Measurements from ENCODE around the gene TRAM1L1.

The TRAM1L1 gene

GRCh38 chr4:117084866-117085701, at the start of gene TRAM1L1:
TRAM1L1 (minus strand) TSS chr4:117085576; CDS start chr4:117085393, 183 bp downstream.
- no peaks in the 10 kb centered on the region for H3K36me3 Mint-ChIP-seq
- peaks cover 6% of the 10 kb centered on the region for H3K9me3 Mint-ChIP-seq
- H3K4me1 Mint-ChIP-seq, result no peaks in the 10 kb centered on the region
- H3K27me3 Mint-ChIP-seq, result peaks cover 6% of the 10 kb centered on the region
- H3K4me3 Mint-ChIP-seq, result no peak within 1 kb of the TSS
- no peak within 1 kb of the TSS for H3K27ac Mint-ChIP-seq

- Mint-ChIP-seq H3K4me1 (no peaks in the 10 kb centered on the region), H3K4me3 (no peak overlapping the region), H3K27me3 (no peaks in the 10 kb centered on the region), H3K27ac (no peak overlapping the region), H3K36me3 (no peaks in the 10 kb centered on the region), H3K9me3 (peaks cover 11% of the 10 kb centered on the region)
Measured at GRCh38 chr4:117134386-117134785, 49.0 kb upstream of the TRAM1L1 start.

- Mint-ChIP-seq H3K27ac (no peak overlapping the region), H3K36me3 (no peaks in the 10 kb centered on the region), H3K9me3 (no peaks in the 10 kb centered on the region), H3K4me1 (no peaks in the 10 kb centered on the region), H3K27me3 (no peaks in the 10 kb centered on the region), H3K4me3 (no peak overlapping the region)
Measured at GRCh38 chr4:117096886-117097285, 11.5 kb upstream of the TRAM1L1 start.

GRCh38 chr4:117096462-117096861, 11.1 kb upstream of the TRAM1L1 start:
- Mint-ChIP-seq H3K27ac (no peak overlapping the region), H3K4me3 (no peak overlapping the region), H3K9me3 (no peaks in the 10 kb centered on the region), H3K27me3 (no peaks in the 10 kb centered on the region), H3K36me3 (no peaks in the 10 kb centered on the region), H3K4me1 (no peaks in the 10 kb centered on the region)

- no peak overlapping the region for H3K4me3 Mint-ChIP-seq
- no peak overlapping the region for H3K27ac Mint-ChIP-seq
- no peaks in the 10 kb centered on the region for H3K27me3 Mint-ChIP-seq
- no peaks in the 10 kb centered on the region for H3K9me3 Mint-ChIP-seq
- no peaks in the 10 kb centered on the region for H3K36me3 Mint-ChIP-seq
- H3K4me1 Mint-ChIP-seq, result no peaks in the 10 kb centered on the region
Measured at GRCh38 chr4:117093571-117093970, 8.2 kb upstream of the TRAM1L1 start.

GRCh38 chr4:117077760-117078159, 7.6 kb downstream of the TRAM1L1 start:
- H3K36me3 Mint-ChIP-seq, result no peaks in the 10 kb centered on the region
- no peak overlapping the region for H3K4me3 Mint-ChIP-seq

GRCh38 chr4:117068120-117068519, 17.3 kb downstream of the TRAM1L1 start:
- Mint-ChIP-seq H3K27me3 (no peaks in the 10 kb centered on the region), H3K27ac (no peak overlapping the region), H3K36me3 (no peaks in the 10 kb centered on the region), H3K9me3 (peaks cover 5% of the 10 kb centered on the region), H3K4me1 (no peaks in the 10 kb centered on the region), H3K4me3 (no peak overlapping the region)

More at GRCh38 chr4:117077760-117078159, 7.6 kb downstream of the TRAM1L1 start:
- Mint-ChIP-seq H3K27me3 (no peaks in the 10 kb centered on the region), H3K4me1 (no peaks in the 10 kb centered on the region), H3K27ac (no peak overlapping the region), H3K9me3 (no peaks in the 10 kb centered on the region)

GRCh38 chr4:117063961-117064696, 21.2 kb downstream of the TRAM1L1 start:
- Mint-ChIP-seq H3K4me1 (no peaks in the 10 kb centered on the region), H3K36me3 (no peaks in the 10 kb centered on the region), H3K4me3 (no peak overlapping the region), H3K9me3 (peaks cover 5% of the 10 kb centered on the region), H3K27ac (no peak overlapping the region), H3K27me3 (no peaks in the 10 kb centered on the region)

- Mint-ChIP-seq H3K27ac (no peak overlapping the region), H3K36me3 (no peaks in the 10 kb centered on the region), H3K4me3 (no peak overlapping the region), H3K27me3 (no peaks in the 10 kb centered on the region), H3K9me3 (peaks cover 4% of the 10 kb centered on the region), H3K4me1 (no peaks in the 10 kb centered on the region)
Measured at GRCh38 chr4:117042962-117043361, 42.4 kb downstream of the TRAM1L1 start.

Measured in activated naive CD4-positive, alpha-beta T cell treated with anti-CD3 and anti-CD28 coated beads, Interleukin-2, amount 50 U/mL, for 24 hours (primary cell).